Activated T-cell treated with anti-CD3 and anti-CD28 coated beads, Interleukin-2, amount 50 U/mL, for 1 hour (primary cell): ENCODE data around the gene RERE.
"Not testable (repeated sequence)": the region's sequence is repeated elsewhere in the genome, so short reads cannot be mapped to it uniquely, and the experiment has no call there.

ENCODE experiments used
- DNase-seq: peaks from one replicate; pipeline ENCODE4 v3.0.0-alpha.2; 2020

Gene RERE

DNA sequence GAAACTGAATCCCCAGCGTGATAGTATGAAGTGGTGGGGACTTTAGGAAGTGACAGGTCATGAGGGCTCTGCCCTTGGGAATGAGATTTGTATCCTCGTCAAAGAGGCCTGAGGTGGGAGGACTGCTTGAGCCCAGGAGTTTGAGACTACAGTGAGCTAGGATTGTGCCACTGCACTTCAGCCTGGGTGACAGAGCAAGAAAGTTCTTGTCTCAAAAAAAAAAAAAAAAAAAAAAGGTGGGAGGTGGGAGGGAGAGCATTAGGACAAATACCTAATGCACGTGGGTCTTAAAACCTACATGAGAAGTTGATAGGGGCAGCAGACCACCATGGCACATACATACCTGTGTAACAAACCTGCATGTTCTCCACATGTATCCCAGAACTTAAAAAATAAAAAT is 24.0 kb upstream of the RERE start:
- no peak for DNase-seq

GRCh38 chr1:8839990-8840389 is 22.6 kb upstream of the RERE start:
- no peak for DNase-seq

GRCh38 chr1:8835941-8836643 is 18.7 kb upstream of the RERE start:
- DNase-seq, result no peak

DNA sequence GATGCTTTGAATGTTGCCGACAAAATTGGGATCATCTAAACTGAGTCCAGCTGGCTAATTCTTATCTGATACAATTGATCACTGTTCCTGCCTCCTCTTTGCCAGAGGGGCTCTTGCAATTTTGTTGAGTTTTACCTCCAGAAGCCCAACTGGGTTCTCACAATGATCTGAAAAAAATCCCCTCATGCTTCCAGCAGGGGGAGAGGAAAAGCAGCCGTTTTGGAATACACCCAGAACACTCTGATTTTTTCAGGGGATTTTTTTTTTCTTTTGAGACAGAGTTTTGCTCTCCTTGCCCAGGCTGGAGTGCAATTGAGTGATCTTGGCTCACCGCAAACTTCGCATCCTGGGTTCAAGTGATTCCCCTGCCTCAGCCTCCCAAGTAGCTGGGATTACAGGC is 13.9 kb upstream of the RERE start:
- DNase-seq, result no peak

- not testable (repeated sequence) for DNase-seq
These were observed 13.3 kb upstream of the RERE start for GRCh38 chr1:8830732-8831131.

GRCh38 chr1:8825985-8826481 is 8.6 kb upstream of the RERE start:
- no peak for DNase-seq

DNA sequence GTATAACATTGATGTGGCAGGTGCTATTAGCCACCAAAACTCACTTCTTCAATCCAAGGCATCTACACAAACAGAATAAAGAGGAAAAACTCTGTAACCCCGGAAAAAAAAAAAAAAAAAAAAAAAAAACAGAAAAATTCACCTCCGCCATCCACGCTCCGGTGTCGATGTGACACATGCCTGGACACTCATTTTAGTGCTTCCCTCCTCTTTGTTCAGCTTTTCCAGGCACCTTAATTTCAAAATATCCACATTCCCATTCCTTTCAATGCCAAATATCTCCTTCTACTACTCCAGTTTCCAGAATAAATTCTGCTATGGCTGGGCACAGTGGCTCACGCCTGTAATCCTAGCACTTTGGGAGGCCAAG is 5.8 kb upstream of the RERE start:
- no peak for DNase-seq

GRCh38 chr1:8822373-8823294 is 5.2 kb upstream of the RERE start:
- DNase-seq, result no peak

DNA sequence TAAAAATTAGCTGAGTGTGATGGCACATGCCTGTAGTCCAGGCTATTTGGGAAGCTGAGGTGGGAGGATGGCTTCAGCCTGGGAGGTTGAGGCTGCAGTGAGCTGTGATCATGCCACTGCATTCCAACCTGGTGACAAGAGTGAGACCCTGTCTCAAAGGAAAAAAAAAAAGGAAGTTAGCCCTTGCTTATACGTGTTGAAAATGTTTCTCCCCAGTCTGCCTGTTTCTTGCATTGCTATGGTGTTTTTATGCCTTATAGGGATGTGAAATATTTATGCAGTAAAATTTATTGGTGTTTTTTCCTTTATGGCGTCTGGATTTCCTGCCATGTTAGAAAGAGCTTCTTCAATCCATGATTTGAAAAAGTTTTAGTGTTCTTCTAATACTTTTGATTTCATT is 3.6 kb upstream of the RERE start:
- no peak for DNase-seq

DNA sequence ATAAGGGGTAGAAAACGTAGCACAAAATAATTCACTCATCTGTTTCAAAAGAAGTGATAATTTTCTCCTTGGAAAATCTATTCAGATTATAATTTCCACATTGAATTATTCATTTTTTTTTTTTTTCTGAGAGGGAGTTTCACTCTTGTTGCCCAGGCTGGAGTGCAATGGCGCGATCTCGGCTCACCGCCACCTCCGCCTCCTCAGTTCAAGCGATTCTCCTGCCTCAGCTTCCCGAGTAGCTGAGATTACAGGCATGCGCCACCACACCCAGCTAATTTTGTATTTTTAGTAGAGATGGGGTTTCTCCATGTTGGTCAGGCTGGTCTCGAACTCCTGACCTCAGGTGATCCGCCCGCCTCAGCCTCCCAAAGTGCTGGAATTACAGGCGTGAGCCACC is 1.3 kb upstream of the RERE start:
- not testable (repeated sequence) for DNase-seq

DNA sequence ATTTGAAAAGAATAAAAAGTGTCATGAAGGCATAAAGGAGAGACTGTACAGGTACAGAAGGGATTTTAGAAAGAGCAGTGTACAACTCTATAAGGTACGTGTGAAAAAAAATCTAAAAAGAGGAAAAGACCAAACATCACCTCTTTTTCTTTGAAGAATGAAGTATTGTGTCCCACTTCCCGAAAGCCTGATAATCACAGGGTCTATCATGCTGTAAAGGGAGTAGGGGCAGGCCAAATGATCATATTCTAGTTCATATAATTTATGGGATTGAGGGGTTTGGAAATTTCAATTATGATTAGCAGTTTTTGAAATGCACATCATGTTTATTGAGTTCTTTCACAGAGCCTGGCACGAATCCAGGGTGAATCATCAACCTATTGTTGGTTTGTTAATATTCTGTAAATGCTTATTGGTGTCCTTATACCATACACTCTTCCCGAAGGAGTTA is 910 bp upstream of the RERE start:
- no peak for DNase-seq

DNA sequence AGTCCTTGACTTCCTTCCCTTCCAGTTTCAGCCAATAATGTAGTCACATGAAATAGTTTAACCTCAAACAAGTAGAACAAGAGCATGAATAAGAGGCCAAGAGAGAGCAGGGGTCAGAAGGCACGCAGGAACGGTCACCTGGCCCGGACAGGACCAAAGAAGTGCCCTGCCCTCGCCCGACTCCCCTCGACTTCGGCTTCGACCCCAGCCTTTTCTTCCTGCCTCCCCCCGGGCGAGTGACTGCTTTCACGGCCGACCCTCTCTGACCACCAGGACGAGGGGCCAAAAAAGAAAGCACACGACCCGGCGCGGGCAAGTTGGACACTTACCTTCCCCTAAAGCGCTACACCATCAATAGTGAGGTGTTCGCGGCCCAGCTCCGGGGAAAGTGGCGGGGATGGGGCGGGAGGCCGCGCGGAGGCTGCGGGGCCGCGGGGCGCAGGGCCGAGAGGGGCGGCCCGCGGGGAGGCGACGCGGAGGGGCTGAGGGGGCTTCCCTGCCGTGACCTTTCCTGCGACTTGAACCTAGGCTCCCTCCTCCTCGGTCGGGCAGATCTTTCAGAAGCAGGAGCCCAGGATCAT is 519 bp downstream of the RERE start:
- peak; percentile 52 for DNase-seq

GRCh38 chr1:8816264-8816663 is 1.2 kb downstream of the RERE start:
- DNase-seq, result no peak

GRCh38 chr1:8815582-8816151 is 1.8 kb downstream of the RERE start:
- DNase-seq, result no peak

GRCh38 chr1:8814865-8815264 is 2.6 kb downstream of the RERE start:
- no peak for DNase-seq

DNA sequence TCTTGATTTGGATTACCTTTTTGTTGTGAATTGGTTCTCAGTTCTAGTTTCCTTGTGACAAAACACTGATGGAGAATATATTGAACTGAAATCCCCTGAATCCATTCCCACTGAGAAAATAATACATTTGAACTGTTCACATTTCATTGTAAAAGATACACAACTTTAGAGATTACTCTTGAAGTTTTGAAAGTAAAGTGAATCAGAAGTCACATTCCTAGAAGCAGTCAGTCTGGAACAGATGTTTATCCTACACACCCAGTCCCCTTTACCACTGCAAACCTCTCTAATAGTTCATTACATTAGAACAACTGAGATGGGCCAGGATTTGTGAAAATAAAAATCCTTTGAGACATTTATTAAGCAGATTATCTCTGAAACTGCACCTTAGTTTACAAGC is 3.4 kb downstream of the RERE start:
- no peak for DNase-seq

DNA sequence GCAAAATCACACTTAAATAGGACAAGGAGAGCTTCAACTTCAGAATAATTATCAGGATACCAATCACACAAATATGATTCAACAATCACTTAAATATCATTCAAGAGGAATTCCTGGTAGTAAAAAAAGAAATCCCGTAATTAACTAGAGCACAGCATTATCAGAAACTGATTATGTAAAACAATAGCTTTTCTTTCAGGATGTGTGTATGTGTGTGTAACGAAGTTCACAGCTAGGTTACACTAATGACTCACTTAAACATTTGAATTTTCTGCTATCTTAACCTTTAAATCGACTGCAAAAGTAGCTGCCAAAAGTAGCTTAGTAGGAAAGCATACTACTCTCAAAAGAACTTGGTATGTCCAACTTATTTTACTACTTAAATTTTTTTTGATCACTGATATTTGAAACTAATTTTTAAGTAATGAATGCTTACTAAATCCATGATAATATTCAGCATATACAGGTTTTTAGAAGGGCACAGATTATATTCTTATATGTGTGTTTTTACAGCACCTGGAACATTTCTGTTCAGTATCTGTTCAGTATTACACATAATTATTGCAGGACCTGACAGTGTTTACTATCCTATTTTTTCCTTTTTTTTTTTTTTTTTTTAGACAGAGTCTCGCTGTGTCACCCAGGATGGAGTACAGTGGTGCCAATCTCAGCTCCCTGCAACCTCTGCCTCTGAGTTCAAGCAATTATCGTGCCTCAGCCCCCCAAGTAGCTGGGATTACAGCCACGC is 4.2 kb downstream of the RERE start:
- DNase-seq, result no peak

GRCh38 chr1:8812081-8812480 is 5.4 kb downstream of the RERE start:
- DNase-seq, result no peak

GRCh38 chr1:8810987-8811386 is 6.5 kb downstream of the RERE start:
- DNase-seq, result no peak

DNA sequence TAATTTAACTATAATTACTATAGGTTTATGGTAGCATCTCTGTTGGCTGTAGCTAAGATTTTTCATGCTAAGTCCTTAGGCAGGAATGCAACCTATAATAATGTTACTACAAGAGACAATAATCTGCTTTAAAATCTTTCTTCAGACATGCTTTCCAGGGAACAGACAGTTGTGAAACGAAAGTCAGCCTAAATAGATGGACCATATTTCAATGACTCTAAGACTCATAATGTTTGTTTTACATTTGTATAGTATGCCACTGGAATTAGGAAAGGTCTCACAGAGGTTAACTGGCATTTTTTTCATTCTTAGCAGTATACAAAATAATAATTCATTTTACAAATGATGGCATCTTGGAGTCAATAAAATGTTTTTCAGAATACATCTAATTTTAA is 8.1 kb downstream of the RERE start:
- DNase-seq, result no peak

- no peak for DNase-seq
These were observed 10.4 kb downstream of the RERE start for GRCh38 chr1:8807004-8807403.

DNA sequence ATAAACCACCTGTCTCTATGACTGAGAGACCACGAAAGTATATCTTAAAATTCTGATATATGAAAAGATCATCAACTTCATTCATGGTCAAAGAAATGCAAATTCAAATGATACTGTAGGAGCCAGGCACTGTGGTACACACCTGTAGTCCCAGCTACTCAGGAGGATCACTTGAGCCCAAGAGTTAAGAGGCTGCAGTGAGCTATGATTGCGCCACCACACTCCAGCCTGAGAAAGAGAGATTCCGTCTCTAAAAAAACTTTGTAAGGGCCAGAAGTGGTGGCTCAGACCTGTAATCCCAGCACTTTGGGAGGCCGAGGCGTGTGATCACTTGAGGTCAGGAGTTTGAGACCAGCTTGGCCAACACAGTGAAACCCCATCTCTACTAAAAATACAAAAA is 17.0 kb downstream of the RERE start:
- DNase-seq, result no peak

- no peak for DNase-seq
These were observed 20.2 kb downstream of the RERE start for GRCh38 chr1:8797216-8797615.
